DND-41 (cell line): ENCODE data around the gene KRT73.

Source experiments
- EZH2 ChIP-seq: IDR thresholded peaks from 3 replicates; pipeline ENCODE4 v1.6.1; 2012; ENCODE audit warnings: borderline replicate concordance, low read depth, mild to moderate bottlenecking, moderate library complexity, low read length, inconsistent platforms; ENCODE audit not compliant: severe bottlenecking
- TF ChIP-seq, protein P1 (sequence below): IDR thresholded peaks from 2 replicates; pipeline ENCODE4 v1.5.1; 2012; ENCODE audit warnings: borderline replicate concordance, low read length, moderate library complexity, mild to moderate bottlenecking; ENCODE audit not compliant: poor library complexity, severe bottlenecking; ENCODE audit errors: extremely low read depth

DNA sequence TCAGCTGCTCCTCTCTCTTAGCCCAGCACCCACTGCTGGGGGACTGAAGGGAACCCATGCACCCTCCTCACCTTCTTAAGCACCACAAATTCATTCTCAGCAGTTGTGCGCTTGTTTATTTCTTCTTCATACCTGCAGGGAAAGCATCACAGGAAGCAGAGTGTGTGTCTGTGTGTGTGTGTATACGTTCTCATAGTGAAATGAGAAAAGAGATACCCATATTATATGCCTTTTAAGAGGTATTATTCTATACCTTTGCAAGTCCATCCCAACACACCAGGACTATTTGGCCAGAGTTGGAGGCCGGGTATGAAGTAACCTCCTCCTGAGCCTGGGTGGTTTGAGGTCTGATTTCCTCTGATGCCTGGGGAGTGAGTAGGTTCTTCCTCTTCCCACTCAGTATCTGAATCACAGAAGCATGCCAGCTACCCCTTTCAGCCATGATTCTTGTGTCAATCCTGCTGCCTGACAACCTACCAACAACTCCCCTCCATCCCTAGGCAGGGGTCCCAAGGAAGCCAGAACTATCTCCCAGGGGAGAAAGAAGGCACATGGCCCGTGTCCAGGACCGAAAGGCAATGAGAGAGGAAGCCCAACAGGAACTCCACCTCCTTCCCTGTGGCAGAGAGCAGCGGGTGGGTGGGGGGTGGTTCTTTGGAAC is 3.0 kb downstream of the KRT73 start:
- TF ChIP-seq, protein P1, sequence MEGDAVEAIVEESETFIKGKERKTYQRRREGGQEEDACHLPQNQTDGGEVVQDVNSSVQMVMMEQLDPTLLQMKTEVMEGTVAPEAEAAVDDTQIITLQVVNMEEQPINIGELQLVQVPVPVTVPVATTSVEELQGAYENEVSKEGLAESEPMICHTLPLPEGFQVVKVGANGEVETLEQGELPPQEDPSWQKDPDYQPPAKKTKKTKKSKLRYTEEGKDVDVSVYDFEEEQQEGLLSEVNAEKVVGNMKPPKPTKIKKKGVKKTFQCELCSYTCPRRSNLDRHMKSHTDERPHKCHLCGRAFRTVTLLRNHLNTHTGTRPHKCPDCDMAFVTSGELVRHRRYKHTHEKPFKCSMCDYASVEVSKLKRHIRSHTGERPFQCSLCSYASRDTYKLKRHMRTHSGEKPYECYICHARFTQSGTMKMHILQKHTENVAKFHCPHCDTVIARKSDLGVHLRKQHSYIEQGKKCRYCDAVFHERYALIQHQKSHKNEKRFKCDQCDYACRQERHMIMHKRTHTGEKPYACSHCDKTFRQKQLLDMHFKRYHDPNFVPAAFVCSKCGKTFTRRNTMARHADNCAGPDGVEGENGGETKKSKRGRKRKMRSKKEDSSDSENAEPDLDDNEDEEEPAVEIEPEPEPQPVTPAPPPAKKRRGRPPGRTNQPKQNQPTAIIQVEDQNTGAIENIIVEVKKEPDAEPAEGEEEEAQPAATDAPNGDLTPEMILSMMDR: no peak
- no peak for TF ChIP-seq EZH2
